GM12878 (cell line): Measurements from ENCODE around the gene CHRNB2. TPM values are rescaled to one million over a fixed set of nuclear protein-coding genes. Genes with fewer than 3 reads are reported as not detected.

Experiments used
- ATAC-seq: fragments of 200-7000 bp; cut with Tn5 transposase; 3 replicates; pipeline ENCODE4 v1.9.1; 2020; ENCODE audit warnings: mild to moderate bottlenecking, moderate library complexity
- BruUV-seq: library from RNA; stranded (reverse); fragments of 400-500 nt; replicated peaks from 2 replicates; lab custom pipeline; 2021; lab: Mats Ljungman, UMichigan
- CTCF ChIA-PET: fragments of 300-600 bp; sonication (Branson Sonifier 250); formaldehyde crosslinking; extraction: SDS; loops from one replicate; lab custom pipeline; 2021; ENCODE audit warnings: inconsistent platforms; lab: Yijun Ruan, JAX
- POLR2A ChIA-PET: fragments of 350-600 bp; formaldehyde crosslinking; extraction: SDS; loops from one replicate; lab custom pipeline; 2021; ENCODE audit warnings: inconsistent platforms; lab: Charles Lee
- RAD21 ChIA-PET: fragments of 300-600 bp; sonication (Branson Sonifier 250); formaldehyde crosslinking; loops from one replicate; lab custom pipeline; 2023; ENCODE audit warnings: antibody characterized with exemption; ENCODE audit not compliant: unreplicated experiment; lab: Charles Lee
- SMC1A ChIA-PET: fragments of 300-600 bp; sonication (Branson Sonifier 250); formaldehyde crosslinking; loops from one replicate; lab custom pipeline; 2023; ENCODE audit not compliant: unreplicated experiment, uncharacterized antibody; lab: Charles Lee
- DNase-seq: peaks from one replicate; pipeline ENCODE4 v3.0.0-alpha.2; 2011; ENCODE audit warnings: low read depth, low spot score
- FAIRE-seq: peaks from 3 replicates; lab custom pipeline; 2011; peaks lifted over from hg19 to GRCh38; lab: Jason Lieb, UNC
- H2AFZ ChIP-seq: 2 replicates; pipeline ENCODE4 v1.6.0; 2011; ENCODE audit warnings: low read depth, low read length, control low read depth; ENCODE audit not compliant: control insufficient read depth
- H3K27ac ChIP-seq: 2 replicates; pipeline ENCODE4 v1.5.1; 2011; ENCODE audit warnings: control low read depth; ENCODE audit not compliant: control insufficient read depth, insufficient read depth
- H3K27me3 ChIP-seq, 2 experiments: replicated peaks in 1 of 2; 2 replicates each; pipeline versions ENCODE4 v1.6.0 to v1.6.1; 2011; ENCODE audit warnings: low read length in 1 of 2; ENCODE audit not compliant: control insufficient read depth in 2 of 2, insufficient read depth in 2 of 2
- H3K36me3 ChIP-seq, 2 experiments: 2 replicates each; pipeline ENCODE4 v1.5.1; 2011; ENCODE audit warnings: low read length in 1 of 2; ENCODE audit not compliant: control insufficient read depth in 2 of 2, insufficient read depth in 2 of 2
- H3K4me1 ChIP-seq: 2 replicates; pipeline ENCODE4 v1.6.1; 2011; ENCODE audit warnings: mild to moderate bottlenecking, low read length, moderate library complexity, mixed read lengths; ENCODE audit not compliant: control insufficient read depth, insufficient read depth
- H3K4me2 ChIP-seq: 2 replicates; pipeline ENCODE4 v1.6.0; 2011; ENCODE audit warnings: control low read depth; ENCODE audit not compliant: control insufficient read depth, insufficient read depth
- H3K4me3 ChIP-seq: fragments of 200-600 bp; sonication (generic); 2 replicates; pipeline ENCODE4 v1.5.1; 2016
- H3K79me2 ChIP-seq: 2 replicates; pipeline ENCODE4 v1.6.0; 2011; ENCODE audit warnings: low read length; ENCODE audit not compliant: control insufficient read depth, insufficient read depth
- H3K9ac ChIP-seq: 2 replicates; pipeline ENCODE4 v1.8.0; 2011; ENCODE audit warnings: low read length, control low read depth, mixed read lengths; ENCODE audit not compliant: control insufficient read depth, insufficient read depth
- H3K9me3 ChIP-seq: replicated peaks from 3 replicates; pipeline ENCODE4 v1.5.1; 2011; ENCODE audit warnings: mild to moderate bottlenecking, low read length; ENCODE audit not compliant: control insufficient read depth, insufficient read depth
- H4K20me1 ChIP-seq: 2 replicates; pipeline ENCODE4 v1.6.0; 2011; ENCODE audit not compliant: control insufficient read depth, insufficient read depth
- BACH1 ChIP-seq: fragments of 450-650 bp; IDR thresholded peaks from 2 replicates; pipeline ENCODE4 v1.6.1; 2017; ENCODE audit warnings: mild to moderate bottlenecking, borderline replicate concordance
- BRCA1 ChIP-seq: IDR thresholded peaks from 2 replicates; pipeline ENCODE4 v1.6.1; 2011; ENCODE audit warnings: low read depth, low read length, improper control_type of control experiment
- CBX5 ChIP-seq: sonication (generic); IDR thresholded peaks from 2 replicates; pipeline ENCODE4 v1.6.1; 2016; ENCODE audit warnings: low read depth, moderate library complexity, mild to moderate bottlenecking, inconsistent platforms
- CHD1 ChIP-seq: IDR thresholded peaks from 2 replicates; pipeline ENCODE4 v1.6.1; 2012; ENCODE audit warnings: low read depth, low read length, improper control_type of control experiment
- EGR1 ChIP-seq, 2 experiments: IDR thresholded peaks; 1 replicate in 1 of 2; 2 replicates in 1 of 2; pipeline ENCODE4 v1.6.1; 2011 to 2012; ENCODE audit warnings: low read depth in 2 of 2, low read length in 2 of 2, borderline replicate concordance in 1 of 2, mild to moderate bottlenecking in 1 of 2, moderate library complexity in 1 of 2
- LARP7 ChIP-seq: fragments of 450-650 bp; IDR thresholded peaks from 2 replicates; pipeline ENCODE4 v1.6.1; 2017; ENCODE audit warnings: mild to moderate bottlenecking
- PAX8 ChIP-seq: fragments of 450-650 bp; IDR thresholded peaks from 2 replicates; pipeline ENCODE4 v1.6.1; 2017; ENCODE audit warnings: mild to moderate bottlenecking, moderate library complexity
- POLR2AphosphoS5 ChIP-seq: IDR thresholded peaks from 2 replicates; pipeline ENCODE4 v1.6.1; 2011; ENCODE audit warnings: mild to moderate bottlenecking, low read length, inconsistent platforms
- SIX5 ChIP-seq: IDR thresholded peaks from 2 replicates; pipeline ENCODE4 v1.6.1; 2011; ENCODE audit warnings: mild to moderate bottlenecking, low read depth, low read length, moderate library complexity; ENCODE audit not compliant: severe bottlenecking
- ZNF24 ChIP-seq: fragments of 450-650 bp; IDR thresholded peaks from 2 replicates; pipeline ENCODE4 v1.6.1; 2017; ENCODE audit warnings: antibody characterized with exemption, mild to moderate bottlenecking
- WGBS: methylation state at CpG from one replicate; pipeline ENCODE4 v1.1.6; 2016; ENCODE audit warnings: low lambda C conversion rate; ENCODE audit not compliant: insufficient replicate concordance, insufficient coverage; ENCODE audit errors: missing lambda C conversion rate; 5-methylcytosine and 5-hydroxymethylcytosine counted together
- in situ Hi-C: fragments of 300-500 bp; cut with MboI; formaldehyde crosslinking; loops from 9 replicates; pipeline ENCODE4 v1.14.3; 2018; ENCODE audit warnings: mixed read lengths
- intact Hi-C: fragments of 100-400 bp; cut with micrococcal nuclease; formaldehyde crosslinking; loops from one replicate; pipeline ENCODE4 v1.14.2; 2022; ENCODE audit not compliant: unreplicated experiment
- polyA plus RNA-seq, 11 experiments: library from polyadenylated mRNA; depleted of rRNA in 4 of 11; unstranded in 6 of 11; stranded (reverse) in 5 of 11; fragments of >200 nt; fragmentation: Nextera tagmentation in 4 of 11; fragmentation: Illumina TruSeq in 1 of 11; extraction: Ambion mirVana in 4 of 11; extraction: Trizol in 1 of 11; gene quantifications; 1 replicate in 1 of 11; 2 replicates in 10 of 11; pipeline versions ENCODE4 v1.2.1 to v1.2.3, GENCODE V29; 2011 to 2016; ENCODE audit warnings: inconsistent platforms in 2 of 11, missing spikeins in 2 of 11, low read depth in 1 of 11
- total RNA-seq, 4 experiments: library from RNA; depleted of rRNA in 3 of 4; stranded (reverse); fragments of >200 nt in 3 of 4; fragmentation: Illumina TruSeq in 1 of 4; extraction: Trizol in 1 of 4; gene quantifications; 2 replicates each; pipeline versions ENCODE4 v1.2.1 to v1.2.3, GENCODE V29; 2013 to 2021
- TF ChIP-seq, protein P1 (sequence below): fragments of 450-650 bp; IDR thresholded peaks from 2 replicates; pipeline ENCODE4 v1.6.1; 2017; ENCODE audit warnings: mild to moderate bottlenecking
- TF ChIP-seq, protein P2 (sequence below): IDR thresholded peaks from 2 replicates; pipeline ENCODE4 v1.6.1; 2012; ENCODE audit warnings: low read depth, low read length, improper control_type of control experiment
- TF ChIP-seq, protein P3 (sequence below): IDR thresholded peaks from 2 replicates; pipeline ENCODE4 v1.6.1; 2011; ENCODE audit warnings: mild to moderate bottlenecking, low read depth, low read length, moderate library complexity; ENCODE audit not compliant: insufficient replicate concordance

Gene CHRNB2
- total and polyA plus RNA-seq, 10 of the 15 experiments (the other 5 are each of a cell fraction or from before 2014, with no cell fraction given) = 0.01 to 0.11 (median 0.03) TPM; not detected in 6

DNA sequence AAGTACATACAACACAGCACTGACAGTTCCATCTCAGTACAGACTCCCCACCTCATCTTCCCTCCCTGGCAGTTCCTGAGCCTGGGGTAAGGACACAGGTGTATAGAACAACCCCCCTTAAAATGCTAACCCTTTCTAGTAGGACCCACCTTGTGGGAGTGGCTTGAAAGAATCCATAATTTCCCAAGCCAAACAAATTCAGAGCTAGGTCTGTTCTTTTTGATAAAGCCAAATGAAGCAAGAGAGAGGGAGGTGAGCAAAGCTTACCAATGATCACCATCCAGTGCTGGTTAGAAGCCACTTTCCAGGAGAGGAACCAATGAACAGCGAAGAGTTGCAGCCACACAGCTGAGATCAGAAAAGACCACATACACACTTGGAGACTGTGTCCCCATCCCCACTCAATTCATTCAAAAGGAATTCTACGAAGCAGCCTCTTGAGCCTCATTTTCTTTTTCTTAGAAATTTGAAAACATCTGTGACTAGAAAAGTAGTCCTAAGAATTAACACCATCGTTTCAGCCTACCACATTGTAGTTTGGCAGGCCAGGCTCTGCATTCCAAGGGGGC, 18.3 kb upstream of the CHRNB2 start:
- DNase-seq (no peak), ATAC-seq (no peak), FAIRE-seq (peak; percentile 47)
- H3K9ac ChIP-seq = no peak overlapping the region
- WGBS = 93% methylated on average over 3 of the region's 3 CpGs
- 0 out of 2 replicates have a peak overlapping the region, but pooled peaks have one; percentile 8 for H3K4me3 ChIP-seq
- no TSS peak for BruUV-seq
- ChIA-PET RAD21 (interaction anchor here (0.6 to 7.0 kb wide), 2 partner anchors 66 to 130 kb away, joined by 3 to 189 read pairs; no protein-coding TSS in a partner anchor), CTCF (interaction anchor here (1.2 to 6.1 kb wide), 4 partner anchors 10 to 107 kb away, joined by 3 to 302 read pairs (median 6); no protein-coding TSS in a partner anchor), SMC1A (interaction anchor here (0.9 to 6.9 kb wide), 3 partner anchors 8 to 214 kb away, joined by 3 to 151 read pairs (median 4); no protein-coding TSS in a partner anchor), POLR2A (interaction anchor here (0.6 kb wide), 1 partner anchor 783 kb away, joined by 5 read pairs; no protein-coding TSS in a partner anchor)
- H3K4me1 ChIP-seq = peaks cover 16% of the 10 kb centered on the region
- H3K4me2 ChIP-seq = peak overlapping the region; percentile 26
- no peaks in the 10 kb centered on the region; the same call in 1 of the 2 replicates for H3K79me2 ChIP-seq
- no peak overlapping the region for H3K27ac ChIP-seq
- peaks cover 6% of the 10 kb centered on the region; the same call in 1 of the 2 replicates for H4K20me1 ChIP-seq
- in situ Hi-C loops = no loop called here
- intact Hi-C loops = loop anchor here (5.0 kb wide), 1 partner anchor 212 kb away; no protein-coding TSS in a partner anchor
- H3K36me3 ChIP-seq = peaks cover 32 to 43% of the 10 kb centered on the region in 2 experiments
- H3K27me3 ChIP-seq = no peaks in the 10 kb centered on the region
- TF ChIP-seq BACH1 = no peak
- no peak for TF ChIP-seq CBX5
- peak; percentile 56 for TF ChIP-seq POLR2AphosphoS5
- no peak overlapping the region for H2AFZ ChIP-seq
- no peaks in the 10 kb centered on the region for H3K9me3 ChIP-seq

DNA sequence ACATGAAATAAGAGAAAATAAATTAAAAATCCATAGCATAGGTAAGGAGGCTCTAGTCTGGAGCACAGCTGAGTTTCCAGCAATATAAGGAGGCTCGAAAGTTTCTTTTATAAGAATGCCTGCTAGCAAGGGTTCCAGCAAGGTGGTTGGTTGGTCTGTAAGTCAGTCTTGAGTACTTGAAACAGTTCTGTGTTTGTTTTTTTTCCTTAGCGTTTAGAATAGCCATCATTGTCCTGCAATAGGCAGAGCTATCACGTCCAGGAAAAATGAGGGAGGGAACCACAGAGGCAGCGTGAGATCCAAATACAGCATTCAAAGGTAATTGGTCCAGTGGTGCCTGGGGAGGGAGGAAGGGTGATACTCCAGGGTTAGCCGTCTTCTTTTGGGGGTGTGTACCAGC, 17.5 kb upstream of the CHRNB2 start:
- ChIA-PET POLR2A (no interaction called here), CTCF (interaction anchor here (1.2 to 6.1 kb wide), 4 partner anchors 15 to 108 kb away, joined by 3 to 302 read pairs (median 4); no protein-coding TSS in a partner anchor), RAD21 (interaction anchor here (7.0 kb wide), 1 partner anchor 67 kb away, joined by 189 read pairs; no protein-coding TSS in a partner anchor), SMC1A (interaction anchor here (1.1 to 6.9 kb wide), 2 partner anchors 9 to 68 kb away, joined by 5 to 151 read pairs; no protein-coding TSS in a partner anchor)
- Histone ChIP-seq H4K20me1 (peaks cover 6% of the 10 kb centered on the region; the same call in 1 of the 2 replicates), H3K4me2 (no peak overlapping the region), H3K9ac (no peak overlapping the region), H3K4me1 (peaks cover 16% of the 10 kb centered on the region), H3K27me3 (no peaks in the 10 kb centered on the region), H3K27ac (no peak overlapping the region), H3K79me2 (no peaks in the 10 kb centered on the region; the same call in 1 of the 2 replicates), H3K36me3 (peaks cover 34 to 47% of the 10 kb centered on the region in 2 experiments), H3K9me3 (no peaks in the 10 kb centered on the region), H2AFZ (no peak overlapping the region), H3K4me3 (no peak overlapping the region)
- in situ Hi-C loops = loop anchor here (5.0 kb wide), 1 partner anchor 63 kb away; no protein-coding TSS in a partner anchor
- WGBS = over 99% methylated on average over 5 of the region's 5 CpGs
- FAIRE-seq (no peak), DNase-seq (no peak), ATAC-seq (no peak)
- no TSS peak for BruUV-seq
- intact Hi-C loops = no loop called here
- TF ChIP-seq, protein P1, sequence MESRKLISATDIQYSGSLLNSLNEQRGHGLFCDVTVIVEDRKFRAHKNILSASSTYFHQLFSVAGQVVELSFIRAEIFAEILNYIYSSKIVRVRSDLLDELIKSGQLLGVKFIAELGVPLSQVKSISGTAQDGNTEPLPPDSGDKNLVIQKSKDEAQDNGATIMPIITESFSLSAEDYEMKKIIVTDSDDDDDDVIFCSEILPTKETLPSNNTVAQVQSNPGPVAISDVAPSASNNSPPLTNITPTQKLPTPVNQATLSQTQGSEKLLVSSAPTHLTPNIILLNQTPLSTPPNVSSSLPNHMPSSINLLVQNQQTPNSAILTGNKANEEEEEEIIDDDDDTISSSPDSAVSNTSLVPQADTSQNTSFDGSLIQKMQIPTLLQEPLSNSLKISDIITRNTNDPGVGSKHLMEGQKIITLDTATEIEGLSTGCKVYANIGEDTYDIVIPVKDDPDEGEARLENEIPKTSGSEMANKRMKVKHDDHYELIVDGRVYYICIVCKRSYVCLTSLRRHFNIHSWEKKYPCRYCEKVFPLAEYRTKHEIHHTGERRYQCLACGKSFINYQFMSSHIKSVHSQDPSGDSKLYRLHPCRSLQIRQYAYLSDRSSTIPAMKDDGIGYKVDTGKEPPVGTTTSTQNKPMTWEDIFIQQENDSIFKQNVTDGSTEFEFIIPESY = no peak
- TF ChIP-seq LARP7 (no peak), BRCA1 (no peak), CHD1 (no peak), SIX5 (no peak), EGR1 (IDR thresholded peaks at IDR 0.05; ENCODE audit: borderline replicate concordance in 1 of 2, low read depth in 2 of 2, low read length in 2 of 2) (no peak), PAX8 (no peak), ZNF24 (no peak)
- TF ChIP-seq, protein P2, sequence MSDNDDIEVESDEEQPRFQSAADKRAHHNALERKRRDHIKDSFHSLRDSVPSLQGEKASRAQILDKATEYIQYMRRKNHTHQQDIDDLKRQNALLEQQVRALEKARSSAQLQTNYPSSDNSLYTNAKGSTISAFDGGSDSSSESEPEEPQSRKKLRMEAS = no peak
- TF ChIP-seq, protein P3, sequence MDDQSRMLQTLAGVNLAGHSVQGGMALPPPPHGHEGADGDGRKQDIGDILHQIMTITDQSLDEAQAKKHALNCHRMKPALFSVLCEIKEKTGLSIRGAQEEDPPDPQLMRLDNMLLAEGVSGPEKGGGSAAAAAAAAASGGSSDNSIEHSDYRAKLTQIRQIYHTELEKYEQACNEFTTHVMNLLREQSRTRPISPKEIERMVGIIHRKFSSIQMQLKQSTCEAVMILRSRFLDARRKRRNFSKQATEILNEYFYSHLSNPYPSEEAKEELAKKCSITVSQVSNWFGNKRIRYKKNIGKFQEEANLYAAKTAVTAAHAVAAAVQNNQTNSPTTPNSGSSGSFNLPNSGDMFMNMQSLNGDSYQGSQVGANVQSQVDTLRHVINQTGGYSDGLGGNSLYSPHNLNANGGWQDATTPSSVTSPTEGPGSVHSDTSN = no peak
